H9 (cell line): ENCODE measurements around the gene ZNF346. TPM values are rescaled to one million over a fixed set of nuclear protein-coding genes. Genes with fewer than 3 reads are reported as not detected.

ENCODE experiments used
- DNase-seq: peaks from one replicate; pipeline ENCODE4 v3.0.0-alpha.2; 2017
- H2AFZ ChIP-seq: one replicate; pipeline ENCODE4 v1.6.1; 2013; ENCODE audit warnings: mild to moderate bottlenecking, low read length, control low read depth, moderate library complexity
- H2AK5ac ChIP-seq: 2 replicates; pipeline ENCODE4 v1.6.1; 2013; ENCODE audit warnings: low read length, control low read depth, mixed read lengths; ENCODE audit not compliant: insufficient read length
- H2BK120ac ChIP-seq: one replicate; pipeline ENCODE4 v1.6.1; 2013; ENCODE audit warnings: low read depth, mild to moderate bottlenecking, low read length, control low read depth, inconsistent platforms; ENCODE audit not compliant: poor library complexity, severe bottlenecking
- H2BK12ac ChIP-seq: 2 replicates; pipeline ENCODE4 v1.6.1; 2013; ENCODE audit warnings: low read length, control low read depth, mixed read lengths, low read depth; ENCODE audit not compliant: insufficient read length
- H2BK15ac ChIP-seq: 2 replicates; pipeline ENCODE4 v1.6.1; 2013; ENCODE audit warnings: low read depth, low read length, control low read depth
- H2BK20ac ChIP-seq: one replicate; pipeline ENCODE4 v1.6.1; 2013; ENCODE audit warnings: low read depth, mild to moderate bottlenecking, low read length, control low read depth, inconsistent platforms; ENCODE audit not compliant: poor library complexity, severe bottlenecking
- H2BK5ac ChIP-seq: 2 replicates; pipeline ENCODE4 v1.6.1; 2013; ENCODE audit warnings: low read length, control low read depth, mixed read lengths; ENCODE audit not compliant: insufficient read length
- H3K14ac ChIP-seq: 2 replicates; pipeline ENCODE4 v1.6.1; 2013; ENCODE audit warnings: low read length, control low read depth; ENCODE audit not compliant: insufficient read depth
- H3K18ac ChIP-seq: 2 replicates; pipeline ENCODE4 v1.6.1; 2013; ENCODE audit warnings: low read depth, mild to moderate bottlenecking, mixed read lengths, low read length, control low read depth; ENCODE audit not compliant: insufficient read length
- H3K23ac ChIP-seq: 2 replicates; pipeline ENCODE4 v1.6.1; 2013; ENCODE audit warnings: low read length, control low read depth, mixed read lengths, low read depth; ENCODE audit not compliant: insufficient read length
- H3K23me2 ChIP-seq: 2 replicates; pipeline ENCODE4 v1.6.1; 2013; ENCODE audit warnings: low read depth, mild to moderate bottlenecking, mixed read lengths, low read length, control low read depth; ENCODE audit not compliant: insufficient read length, poor library complexity, severe bottlenecking
- H3K27ac ChIP-seq: 2 replicates; pipeline ENCODE4 v1.5.1; 2013; ENCODE audit warnings: low read length, control low read depth, mixed read lengths, low read depth; ENCODE audit not compliant: insufficient read length
- H3K27me3 ChIP-seq: 2 replicates; pipeline ENCODE4 v1.6.1; 2013; ENCODE audit warnings: low read length, control low read depth, inconsistent platforms; ENCODE audit not compliant: insufficient read depth
- H3K4ac ChIP-seq: 2 replicates; pipeline ENCODE4 v1.6.1; 2013; ENCODE audit warnings: low read depth, mild to moderate bottlenecking, control low read depth, inconsistent platforms, low read length, moderate library complexity
- H3K4me1 ChIP-seq: 2 replicates; pipeline ENCODE4 v1.6.1; 2013; ENCODE audit warnings: low read length, control low read depth, inconsistent platforms; ENCODE audit not compliant: insufficient read depth
- H3K4me2 ChIP-seq: 2 replicates; pipeline ENCODE4 v1.6.1; 2013; ENCODE audit warnings: low read length, control low read depth, mixed read lengths; ENCODE audit not compliant: insufficient read length, insufficient read depth
- H3K56ac ChIP-seq: 2 replicates; pipeline ENCODE4 v1.6.1; 2013; ENCODE audit warnings: low read depth, mild to moderate bottlenecking, mixed read lengths, low read length, control low read depth; ENCODE audit not compliant: insufficient read length
- H3K79me1 ChIP-seq: 2 replicates; pipeline ENCODE4 v1.6.1; 2013; ENCODE audit warnings: low read depth, mild to moderate bottlenecking, moderate library complexity, low read length, control low read depth, inconsistent platforms; ENCODE audit not compliant: insufficient read depth, poor library complexity, severe bottlenecking
- H3K79me2 ChIP-seq: 2 replicates; pipeline ENCODE4 v1.6.1; 2013; ENCODE audit warnings: low read length, control low read depth, inconsistent platforms; ENCODE audit not compliant: insufficient read depth
- H3K9ac ChIP-seq: 2 replicates; pipeline ENCODE4 v1.6.1; 2013; ENCODE audit warnings: low read length, control low read depth, mixed read lengths; ENCODE audit not compliant: insufficient read length; ENCODE audit errors: extremely low read depth
- H3K9me3 ChIP-seq: one replicate; pipeline ENCODE4 v1.6.1; 2013; ENCODE audit warnings: low read depth, low read length, inconsistent platforms; ENCODE audit not compliant: control insufficient read depth
- H3T11ph ChIP-seq: one replicate; pipeline ENCODE4 v1.6.1; 2013; ENCODE audit warnings: mild to moderate bottlenecking, low read length, control low read depth, inconsistent platforms
- H4K20me1 ChIP-seq: one replicate; pipeline ENCODE4 v1.6.1; 2013; ENCODE audit not compliant: control insufficient read depth, insufficient read length, insufficient read depth
- H4K5ac ChIP-seq: 2 replicates; pipeline ENCODE4 v1.6.1; 2013; ENCODE audit warnings: low read depth, mild to moderate bottlenecking, mixed read lengths, low read length, control low read depth; ENCODE audit not compliant: insufficient read length
- H4K8ac ChIP-seq: replicated peaks from 2 replicates; pipeline ENCODE4 v1.6.1; 2013; ENCODE audit warnings: low read length, control low read depth, mixed read lengths, low read depth; ENCODE audit not compliant: insufficient read length
- H4K91ac ChIP-seq: 2 replicates; pipeline ENCODE4 v1.6.1; 2013; ENCODE audit warnings: low read depth, mild to moderate bottlenecking, moderate library complexity, mixed read lengths, low read length, control low read depth; ENCODE audit not compliant: insufficient read length
- H3K27ac Mint-ChIP-seq, 3 experiments: 2 replicates in 2 of 3; 3 replicates in 1 of 3; pipeline ENCODE4 v1.8.0; 2020 to 2021; ENCODE audit warnings: mixed read lengths in 3 of 3, mild to moderate bottlenecking in 1 of 3, moderate library complexity in 1 of 3
- H3K27me3 Mint-ChIP-seq: 2 replicates; pipeline ENCODE4 v1.8.0; 2021; ENCODE audit warnings: low read depth, mild to moderate bottlenecking, moderate library complexity, mixed read lengths
- H3K36me3 Mint-ChIP-seq, 3 experiments: 2 replicates in 2 of 3; 3 replicates in 1 of 3; pipeline ENCODE4 v1.8.0; 2020 to 2021; ENCODE audit warnings: low read depth in 3 of 3, mixed read lengths in 3 of 3; ENCODE audit not compliant: insufficient read depth in 1 of 3
- H3K4me1 Mint-ChIP-seq, 2 experiments: 2 replicates each; pipeline ENCODE4 v1.8.0; 2020; ENCODE audit warnings: mixed read lengths in 2 of 2
- H3K4me3 Mint-ChIP-seq, 2 experiments: 2 replicates in 1 of 2; 3 replicates in 1 of 2; pipeline ENCODE4 v1.8.0; 2020 to 2021; ENCODE audit warnings: mild to moderate bottlenecking in 2 of 2, mixed read lengths in 2 of 2, moderate library complexity in 1 of 2
- H3K9me3 Mint-ChIP-seq, 2 experiments: 2 replicates in 1 of 2; 3 replicates in 1 of 2; pipeline ENCODE4 v1.8.0; 2020; ENCODE audit warnings: mild to moderate bottlenecking in 2 of 2, mixed read lengths in 2 of 2, moderate library complexity in 1 of 2
- WGBS: extraction: QIAGEN DNeasy Blood & Tissue Kit; methylation state at CpG from one replicate; pipeline ENCODE4 v1.1.7; 2013; ENCODE audit warnings: missing lambda C conversion rate, low lambda C conversion rate, mixed read lengths; ENCODE audit not compliant: insufficient read length; ENCODE audit errors: extremely low coverage; 5-methylcytosine and 5-hydroxymethylcytosine counted together
- total RNA-seq: library from RNA; stranded (reverse); gene quantifications from 2 replicates; pipeline ENCODE4 v1.2.1, GENCODE V29; 2021
- TF ChIP-seq, protein P1 (sequence below): fragments of 200-600 bp; sonication (generic); conservative IDR thresholded peaks from 3 replicates; pipeline ENCODE4 v1.8.0; 2021; ENCODE audit warnings: antibody characterized with exemption, mild to moderate bottlenecking

ZNF346 gene
- total RNA-seq, 1 experiment from 2014 or later, result 22.7 TPM

DNA sequence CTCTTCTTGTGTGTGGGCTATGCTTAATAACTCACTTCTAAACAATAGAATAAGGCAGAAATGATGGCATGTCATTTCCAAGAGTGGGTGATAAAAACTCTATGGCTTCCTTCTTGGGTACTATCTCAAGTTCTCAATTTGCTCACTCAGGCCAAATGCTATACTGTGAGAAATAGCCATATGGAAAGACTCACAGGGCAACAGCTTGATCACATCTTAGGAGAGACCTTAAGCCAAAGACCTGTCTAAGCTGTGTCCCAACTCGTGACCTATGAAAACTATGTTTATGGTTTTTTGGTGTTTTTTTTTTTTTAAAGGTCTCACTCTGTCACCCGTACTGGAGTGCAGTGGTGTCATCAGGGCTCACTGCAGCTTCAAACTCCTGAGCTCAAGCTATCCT is 13.8 kb upstream of the ZNF346 start:
- no peak overlapping the region for H3K9ac ChIP-seq
- H3K9me3 ChIP-seq, result no peaks in the 10 kb centered on the region
- H4K5ac ChIP-seq, result no peak overlapping the region
- H3K4me1 ChIP-seq, result no peaks in the 10 kb centered on the region
- Mint-ChIP-seq H3K36me3 (peaks cover 0 to 2% (median 0%) of the 10 kb centered on the region in 3 experiments; a peak in 2 of 7 replicates), H3K9me3 (no peaks in the 10 kb centered on the region; a peak in 1 of 5 replicates), H3K27me3 (no peaks in the 10 kb centered on the region; the same call in 1 of the 2 replicates), H3K4me1 (peaks cover 18 to 19% of the 10 kb centered on the region in 2 experiments), H3K27ac (no peak overlapping the region), H3K4me3 (no peak overlapping the region)
- no peak overlapping the region for H4K91ac ChIP-seq
- H3K27ac ChIP-seq, result no peak overlapping the region
- no peak overlapping the region for H3K56ac ChIP-seq
- no peaks in the 10 kb centered on the region for H3K27me3 ChIP-seq
- no peak overlapping the region for H3K14ac ChIP-seq
- peaks cover 11% of the 10 kb centered on the region for H3K79me1 ChIP-seq
- no peak overlapping the region for H4K8ac ChIP-seq
- H2BK12ac ChIP-seq, result no peak overlapping the region
- no peak overlapping the region for H2BK120ac ChIP-seq
- no peak overlapping the region for H3K4me2 ChIP-seq
- no peak overlapping the region for H2BK20ac ChIP-seq
- no peaks in the 10 kb centered on the region for H4K20me1 ChIP-seq
- no peak overlapping the region for H2BK15ac ChIP-seq
- peaks cover 18% of the 10 kb centered on the region for H3K79me2 ChIP-seq
- no peak overlapping the region for H2AFZ ChIP-seq
- peaks cover 5% of the 10 kb centered on the region for H3K23me2 ChIP-seq
- no CpG with 5 or more reads among the region's 2 CpGs for WGBS
- H3T11ph ChIP-seq, result no peak overlapping the region
- H2AK5ac ChIP-seq, result no peak overlapping the region
- TF ChIP-seq, protein P1, sequence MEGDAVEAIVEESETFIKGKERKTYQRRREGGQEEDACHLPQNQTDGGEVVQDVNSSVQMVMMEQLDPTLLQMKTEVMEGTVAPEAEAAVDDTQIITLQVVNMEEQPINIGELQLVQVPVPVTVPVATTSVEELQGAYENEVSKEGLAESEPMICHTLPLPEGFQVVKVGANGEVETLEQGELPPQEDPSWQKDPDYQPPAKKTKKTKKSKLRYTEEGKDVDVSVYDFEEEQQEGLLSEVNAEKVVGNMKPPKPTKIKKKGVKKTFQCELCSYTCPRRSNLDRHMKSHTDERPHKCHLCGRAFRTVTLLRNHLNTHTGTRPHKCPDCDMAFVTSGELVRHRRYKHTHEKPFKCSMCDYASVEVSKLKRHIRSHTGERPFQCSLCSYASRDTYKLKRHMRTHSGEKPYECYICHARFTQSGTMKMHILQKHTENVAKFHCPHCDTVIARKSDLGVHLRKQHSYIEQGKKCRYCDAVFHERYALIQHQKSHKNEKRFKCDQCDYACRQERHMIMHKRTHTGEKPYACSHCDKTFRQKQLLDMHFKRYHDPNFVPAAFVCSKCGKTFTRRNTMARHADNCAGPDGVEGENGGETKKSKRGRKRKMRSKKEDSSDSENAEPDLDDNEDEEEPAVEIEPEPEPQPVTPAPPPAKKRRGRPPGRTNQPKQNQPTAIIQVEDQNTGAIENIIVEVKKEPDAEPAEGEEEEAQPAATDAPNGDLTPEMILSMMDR, result no peak
- H3K23ac ChIP-seq, result no peak overlapping the region
- H3K4ac ChIP-seq, result no peak overlapping the region
- no peak overlapping the region for H2BK5ac ChIP-seq
- H3K18ac ChIP-seq, result no peak overlapping the region
- DNase-seq, result no peak
